ENCODE measurements around the gene PAK6.

Gene PAK6

GRCh38 chr15:40293905-40294895, 55.3 kb downstream of the PAK6 start:
- DNase-seq (ENCODE audit: insufficient read length, low spot score) = no peak
- no peak for TF ChIP-seq TAF1 (IDR thresholded peaks at IDR 0.05; ENCODE audit: low read depth, low read length)
- TF ChIP-seq SPI1 (IDR thresholded peaks at IDR 0.05; ENCODE audit: low read depth, low read length) = no peak
- no peak for TF ChIP-seq PAX5 (IDR thresholded peaks at IDR 0.05; ENCODE audit: insufficient read depth, low read length, severe bottlenecking)
- FAIRE-seq = no peak

- FAIRE-seq = peak; percentile 9
- no peak for DNase-seq (ENCODE audit: insufficient read length, low spot score)
- no peak for TF ChIP-seq POLR2AphosphoS5 (IDR thresholded peaks at IDR 0.05; ENCODE audit: low read depth, low read length)
- TF ChIP-seq SPI1 (IDR thresholded peaks at IDR 0.05; ENCODE audit: low read depth, low read length) = no peak
- no peak for TF ChIP-seq POLR2A (IDR thresholded peaks at IDR 0.05; ENCODE audit: low read depth, low read length)
- no peak for TF ChIP-seq PAX5 (IDR thresholded peaks at IDR 0.05; ENCODE audit: insufficient read depth, low read length, severe bottlenecking)
- TF ChIP-seq POU2F2 (IDR thresholded peaks at IDR 0.05; ENCODE audit: low read depth, low read length) = no peak
- TF ChIP-seq TAF1 (IDR thresholded peaks at IDR 0.05; ENCODE audit: low read depth, low read length) = no peak
These were observed 56.4 kb downstream of the PAK6 start for GRCh38 chr15:40295297-40295696.

- FAIRE-seq = no peak
- no peak for TF ChIP-seq POU2F2 (IDR thresholded peaks at IDR 0.05; ENCODE audit: low read depth, low read length)
- no peak for TF ChIP-seq TAF1 (IDR thresholded peaks at IDR 0.05; ENCODE audit: low read depth, low read length)
- TF ChIP-seq SPI1 (IDR thresholded peaks at IDR 0.05; ENCODE audit: low read depth, low read length) = no peak
- TF ChIP-seq POLR2A (IDR thresholded peaks at IDR 0.05; ENCODE audit: low read depth, low read length) = no peak
- TF ChIP-seq PAX5 (IDR thresholded peaks at IDR 0.05; ENCODE audit: insufficient read depth, low read length, severe bottlenecking) = no peak
- TF ChIP-seq POLR2AphosphoS5 (IDR thresholded peaks at IDR 0.05; ENCODE audit: low read depth, low read length) = no peak
- no peak for DNase-seq (ENCODE audit: insufficient read length, low spot score)
These were observed 57.2 kb downstream of the PAK6 start for GRCh38 chr15:40295877-40296560.

GRCh38 chr15:40296561-40297230, 57.8 kb downstream of the PAK6 start:
- DNase-seq (ENCODE audit: insufficient read length, low spot score) (no peak), FAIRE-seq (no peak)
- TF ChIP-seq SPI1 (IDR thresholded peaks at IDR 0.05; ENCODE audit: low read depth, low read length) = no peak
- no peak for TF ChIP-seq POLR2A (IDR thresholded peaks at IDR 0.05; ENCODE audit: low read depth, low read length)
- TF ChIP-seq PAX5 (IDR thresholded peaks at IDR 0.05; ENCODE audit: insufficient read depth, low read length, severe bottlenecking) = no peak
- TF ChIP-seq POLR2AphosphoS5 (IDR thresholded peaks at IDR 0.05; ENCODE audit: low read depth, low read length) = no peak
- no peak for TF ChIP-seq TAF1 (IDR thresholded peaks at IDR 0.05; ENCODE audit: low read depth, low read length)
- no peak for TF ChIP-seq POU2F2 (IDR thresholded peaks at IDR 0.05; ENCODE audit: low read depth, low read length)

- no peak for FAIRE-seq
These were observed 58.5 kb downstream of the PAK6 start for GRCh38 chr15:40297356-40297755.

GRCh38 chr15:40298216-40298935, 59.5 kb downstream of the PAK6 start:
- TF ChIP-seq POU2F2 (IDR thresholded peaks at IDR 0.05; ENCODE audit: low read depth, low read length) (no peak), PAX5 (IDR thresholded peaks at IDR 0.05; ENCODE audit: insufficient read depth, low read length, severe bottlenecking) (no peak), TAF1 (IDR thresholded peaks at IDR 0.05; ENCODE audit: low read depth, low read length) (no peak), SPI1 (IDR thresholded peaks at IDR 0.05; ENCODE audit: low read depth, low read length) (no peak), POLR2A (IDR thresholded peaks at IDR 0.05; ENCODE audit: low read depth, low read length) (no peak), POLR2AphosphoS5 (IDR thresholded peaks at IDR 0.05; ENCODE audit: low read depth, low read length) (no peak)
- no peak for FAIRE-seq
- DNase-seq (ENCODE audit: insufficient read length, low spot score) = no peak

More at GRCh38 chr15:40297356-40297755, 58.5 kb downstream of the PAK6 start:
- no peak for DNase-seq (ENCODE audit: insufficient read length, low spot score)
- TF ChIP-seq POLR2A (IDR thresholded peaks at IDR 0.05; ENCODE audit: low read depth, low read length) (no peak), POLR2AphosphoS5 (IDR thresholded peaks at IDR 0.05; ENCODE audit: low read depth, low read length) (no peak), TAF1 (IDR thresholded peaks at IDR 0.05; ENCODE audit: low read depth, low read length) (no peak), SPI1 (IDR thresholded peaks at IDR 0.05; ENCODE audit: low read depth, low read length) (no peak), POU2F2 (IDR thresholded peaks at IDR 0.05; ENCODE audit: low read depth, low read length) (no peak), PAX5 (IDR thresholded peaks at IDR 0.05; ENCODE audit: insufficient read depth, low read length, severe bottlenecking) (no peak)

GRCh38 chr15:40300367-40300766, 61.5 kb downstream of the PAK6 start:
- FAIRE-seq = no peak
- DNase-seq (ENCODE audit: insufficient read length, low spot score) = no peak
- TF ChIP-seq TAF1 (IDR thresholded peaks at IDR 0.05; ENCODE audit: low read depth, low read length) (no peak), SPI1 (IDR thresholded peaks at IDR 0.05; ENCODE audit: low read depth, low read length) (no peak), PAX5 (IDR thresholded peaks at IDR 0.05; ENCODE audit: insufficient read depth, low read length, severe bottlenecking) (no peak), POU2F2 (IDR thresholded peaks at IDR 0.05; ENCODE audit: low read depth, low read length) (no peak), POLR2A (IDR thresholded peaks at IDR 0.05; ENCODE audit: low read depth, low read length) (no peak), POLR2AphosphoS5 (IDR thresholded peaks at IDR 0.05; ENCODE audit: low read depth, low read length) (no peak)

- no peak for FAIRE-seq
- TF ChIP-seq POU2F2 (IDR thresholded peaks at IDR 0.05; ENCODE audit: low read depth, low read length) = no peak
- TF ChIP-seq TAF1 (IDR thresholded peaks at IDR 0.05; ENCODE audit: low read depth, low read length) = no peak
- TF ChIP-seq PAX5 (IDR thresholded peaks at IDR 0.05; ENCODE audit: insufficient read depth, low read length, severe bottlenecking) = no peak
- no peak for TF ChIP-seq POLR2AphosphoS5 (IDR thresholded peaks at IDR 0.05; ENCODE audit: low read depth, low read length)
- no peak for TF ChIP-seq SPI1 (IDR thresholded peaks at IDR 0.05; ENCODE audit: low read depth, low read length)
- TF ChIP-seq POLR2A (IDR thresholded peaks at IDR 0.05; ENCODE audit: low read depth, low read length) = no peak
- DNase-seq (ENCODE audit: insufficient read length, low spot score) = no peak
These were observed 61.9 kb downstream of the PAK6 start for GRCh38 chr15:40300771-40301170.

Data from GM12891 (cell line).